A549 (cell line): ENCODE results near the gene OSBPL6. TPM values are rescaled to one million over a fixed set of nuclear protein-coding genes. Genes with fewer than 3 reads are reported as not detected.

Source experiments
- ATAC-seq, 2 experiments: fragments of 200-7000 bp in 1 of 2; fragments of >200 bp in 1 of 2; cut with Nextera tagmentation in 1 of 2; cut with Tn5 transposase in 1 of 2; 3 replicates each; pipeline versions ENCODE4 v1.8.0 to v1.9.1; 2018 to 2020; ENCODE audit warnings: mild to moderate bottlenecking in 1 of 2, moderate library complexity in 1 of 2
- CTCF ChIA-PET: fragments of 300-600 bp; sonication (Branson Sonifier 250); formaldehyde crosslinking; extraction: SDS; loops from one replicate; lab custom pipeline; 2021; ENCODE audit warnings: antibody characterized with exemption, inconsistent platforms; lab: Yijun Ruan, JAX
- POLR2A ChIA-PET: fragments of 350-600 bp; formaldehyde crosslinking; extraction: SDS; loops from one replicate; lab custom pipeline; 2021; ENCODE audit warnings: antibody characterized with exemption, inconsistent platforms; lab: Yijun Ruan, JAX
- DNase-seq, 2 experiments: peaks; one replicate each; pipeline versions ENCODE4 v3.0.0 to v3.0.0-alpha.2; 2011 to 2016; ENCODE audit warnings: low read depth in 1 of 2, low spot score in 1 of 2
- FAIRE-seq: peaks from 2 replicates; lab custom pipeline; 2011; peaks lifted over from hg19 to GRCh38; lab: Jason Lieb, UNC
- H3K27ac ChIP-seq, 2 experiments: fragments of >200 bp; sonication (Bioruptor Twin); formaldehyde crosslinking; 3 replicates each; pipeline ENCODE4 v1.5.1; 2016 to 2017
- H3K4me1 ChIP-seq: fragments of >200 bp; sonication (Bioruptor Twin); formaldehyde crosslinking; 3 replicates; pipeline ENCODE4 v1.6.1; 2016
- H3K4me2 ChIP-seq: fragments of >200 bp; sonication (Bioruptor Twin); formaldehyde crosslinking; 3 replicates; pipeline ENCODE4 v1.6.1; 2016
- H3K4me3 ChIP-seq: fragments of >200 bp; sonication (Bioruptor Twin); formaldehyde crosslinking; 3 replicates; pipeline ENCODE4 v1.5.1; 2016
- H3K9me3 ChIP-seq: fragments of >200 bp; sonication (Bioruptor Twin); formaldehyde crosslinking; 3 replicates; pipeline ENCODE4 v1.6.1; 2016
- BHLHE40 ChIP-seq: IDR thresholded peaks from 2 replicates; pipeline ENCODE4 v1.6.1; 2012; ENCODE audit warnings: low read depth, low read length, inconsistent platforms
- CBX2 ChIP-seq: fragments of 200-600 bp; sonication (generic); IDR thresholded peaks from 2 replicates; pipeline ENCODE4 v1.6.1; 2016; ENCODE audit warnings: low read depth, mild to moderate bottlenecking, borderline replicate concordance
- CBX8 ChIP-seq: fragments of 200-600 bp; sonication (generic); IDR thresholded peaks from 2 replicates; pipeline ENCODE4 v1.6.1; 2016
- CTCF ChIP-seq: fragments of >200 bp; sonication (Bioruptor Twin); formaldehyde crosslinking; IDR thresholded peaks from 3 replicates; pipeline ENCODE4 v1.5.1; 2016
- E2F6 ChIP-seq: IDR thresholded peaks from 2 replicates; pipeline ENCODE4 v1.6.1; 2012; ENCODE audit warnings: low read depth, borderline replicate concordance
- EP300 ChIP-seq, 2 experiments: fragments of >200 bp; sonication (Bioruptor Twin); formaldehyde crosslinking; IDR thresholded peaks; 2 replicates in 1 of 2; 3 replicates in 1 of 2; pipeline ENCODE4 v1.6.1; 2016 to 2017
- ESRRA ChIP-seq: fragments of 150-350 bp; IDR thresholded peaks from 2 replicates; pipeline ENCODE4 v1.6.1; 2014; ENCODE audit warnings: mild to moderate bottlenecking, low read length, borderline replicate concordance
- HDAC2 ChIP-seq: fragments of 200-600 bp; sonication (generic); IDR thresholded peaks from 2 replicates; pipeline ENCODE4 v1.6.1; 2016
- HMGXB4 ChIP-seq: fragments of 250-450 bp; sonication (Bioruptor Pico); IDR thresholded peaks from 2 replicates; pipeline ENCODE4 v1.5.0; 2021; ENCODE audit warnings: mild to moderate bottlenecking, moderate library complexity, borderline replicate concordance
- JUN ChIP-seq, 2 experiments: fragments of >200 bp; sonication (Bioruptor Twin); formaldehyde crosslinking; IDR thresholded peaks; 2 replicates in 1 of 2; 3 replicates in 1 of 2; pipeline ENCODE4 v1.6.1; 2016 to 2017
- JUNB ChIP-seq: fragments of >200 bp; sonication (Bioruptor Twin); formaldehyde crosslinking; IDR thresholded peaks from 2 replicates; pipeline ENCODE4 v1.6.1; 2016
- KDM1A ChIP-seq: fragments of 200-600 bp; sonication (generic); IDR thresholded peaks from 2 replicates; pipeline ENCODE4 v1.6.1; 2016; ENCODE audit warnings: low read depth, mild to moderate bottlenecking
- MAFK ChIP-seq: fragments of 450-650 bp; IDR thresholded peaks from 2 replicates; pipeline ENCODE4 v1.6.1; 2014; ENCODE audit not compliant: partially characterized antibody
- MAZ ChIP-seq: fragments of 150-350 bp; IDR thresholded peaks from 2 replicates; pipeline ENCODE4 v1.6.1; 2014; ENCODE audit warnings: antibody characterized with exemption, low read depth, low read length, borderline replicate concordance
- NFE2L2 ChIP-seq: fragments of 150-350 bp; conservative IDR thresholded peaks from 2 replicates; pipeline ENCODE4 v1.6.1; 2014; ENCODE audit warnings: low read length
- NPAS2 ChIP-seq: fragments of 250-450 bp; sonication (Bioruptor Pico); IDR thresholded peaks from 2 replicates; pipeline ENCODE4 v1.8.0; 2022; ENCODE audit warnings: mild to moderate bottlenecking, moderate library complexity, borderline replicate concordance
- NR3C1 ChIP-seq: fragments of >200 bp; sonication (Bioruptor Twin); formaldehyde crosslinking; IDR thresholded peaks from 3 replicates; pipeline ENCODE4 v1.6.1; 2017
- PHF8 ChIP-seq: fragments of 200-600 bp; sonication (generic); IDR thresholded peaks from 2 replicates; pipeline ENCODE4 v1.6.1; 2016; ENCODE audit warnings: low read depth, mild to moderate bottlenecking, antibody characterized with exemption, moderate library complexity, borderline replicate concordance
- POLR2A ChIP-seq: IDR thresholded peaks from 2 replicates; pipeline ENCODE4 v1.6.1; 2012; ENCODE audit warnings: mild to moderate bottlenecking, low read length
- POLR2AphosphoS2 ChIP-seq: conservative IDR thresholded peaks from 2 replicates; pipeline ENCODE4 v1.6.1; 2012; ENCODE audit warnings: low read length, improper control_type of control experiment, inconsistent platforms
- RAD21 ChIP-seq, 2 experiments: fragments of >200 bp in 1 of 2; sonication (Bioruptor Twin) in 1 of 2; formaldehyde crosslinking in 1 of 2; IDR thresholded peaks in 1 of 2; conservative IDR thresholded peaks in 1 of 2; 2 replicates in 1 of 2; 3 replicates in 1 of 2; pipeline ENCODE4 v1.6.1; 2012 to 2018; ENCODE audit warnings: inconsistent platforms in 1 of 2
- REST ChIP-seq: fragments of 200-600 bp; sonication (generic); IDR thresholded peaks from 2 replicates; pipeline ENCODE4 v1.6.1; 2016; ENCODE audit warnings: antibody characterized with exemption, mild to moderate bottlenecking, moderate library complexity
- RNF2 ChIP-seq: fragments of 200-600 bp; sonication (generic); IDR thresholded peaks from 2 replicates; pipeline ENCODE4 v1.6.1; 2016; ENCODE audit warnings: low read depth, mild to moderate bottlenecking, antibody characterized with exemption, moderate library complexity, borderline replicate concordance
- ZSCAN20 ChIP-seq: fragments of 250-450 bp; sonication (Bioruptor Pico); IDR thresholded peaks from 2 replicates; pipeline ENCODE4 v1.8.0; 2022; ENCODE audit warnings: mild to moderate bottlenecking, moderate library complexity
- WGBS: methylation state at CpG from one replicate; pipeline ENCODE4 v1.1.6; 2017; ENCODE audit errors: missing lambda C conversion rate; 5-methylcytosine and 5-hydroxymethylcytosine counted together
- polyA minus RNA-seq: library from RNA; depleted of rRNA, polyadenylated mRNA; stranded (reverse); fragments of >200 nt; gene quantifications from 2 replicates; pipeline ENCODE4 v1.2.3, GENCODE V29; 2011; rRNA and poly(A)+ RNA removed
- polyA plus RNA-seq, 4 experiments: library from polyadenylated mRNA; depleted of rRNA in 3 of 4; stranded (reverse); fragments of >200 nt; fragmentation: RNase III in 1 of 4; extraction: RNeasy Plus Mini Kit Qiagen cat#74134 plus additional on column Dnase treatment in 1 of 4; gene quantifications; 2 replicates in 3 of 4; 3 replicates in 1 of 4; pipeline ENCODE4 v1.2.3, GENCODE V29; 2011 to 2017
- TF ChIP-seq, protein P1 (sequence below): fragments of >200 bp; sonication (Bioruptor Twin); formaldehyde crosslinking; IDR thresholded peaks from 2 replicates; pipeline ENCODE4 v1.6.1; 2016
- TF ChIP-seq, protein P2 (sequence below): fragments of 250-450 bp; sonication (Bioruptor Pico); IDR thresholded peaks from 2 replicates; pipeline ENCODE4 v1.5.0; 2020; ENCODE audit warnings: low read depth, mild to moderate bottlenecking, moderate library complexity
- TF ChIP-seq, protein P3 (sequence below): IDR thresholded peaks from 2 replicates; pipeline ENCODE4 v1.6.1; 2012

OSBPL6 gene
- polyA plus RNA-seq (2011; rRNA removed) (8.1 and 8.2 TPM in 2 replicates), polyA plus RNA-seq (2017; fragmentation: RNase III; extraction: RNeasy Plus Mini Kit Qiagen cat#74134 plus additional on column Dnase treatment) (2.9 to 3.5 TPM (median 3.0 TPM) in 3 replicates), polyA minus RNA-seq (4.8 and 5.7 TPM in 2 replicates)
- 2.8 and 3.0 TPM in 2 replicates for polyA plus RNA-seq (2012; cell fraction: cytosol; rRNA removed)
- polyA plus RNA-seq (2012; cell fraction: nucleus; rRNA removed) = 2.3 and 3.3 TPM in 2 replicates

GRCh38 chr2:178193823-178194599, at the start of gene OSBPL6:
TSS of gene OSBPL6 (plus strand) at chr2:178194512. CDS start at chr2:178306185, 111,673 bp downstream.
- CTCF ChIA-PET = interaction anchor here (0.6 to 1.6 kb wide), 5 partner anchors 11 to 231 kb away, joined by 3 to 7 read pairs (median 4); no protein-coding TSS in a partner anchor
- FAIRE-seq (no peak), DNase-seq (peak; percentile 56 to 82), ATAC-seq (peak; percentile 86 to 91)
- WGBS = under 1% methylated on average over 23 of the region's 90 CpGs
- Histone ChIP-seq H3K4me2 (peak within 1 kb of the TSS; percentile 88), H3K9me3 (no peaks in the 10 kb centered on the region), H3K4me3 (peak within 1 kb of the TSS; percentile 78), H3K4me1 (peaks cover 14% of the 10 kb centered on the region)
- POLR2A ChIA-PET = interaction anchor here (1.0 to 1.5 kb wide), 3 partner anchors 15 to 257 kb away, joined by 3 to 4 read pairs (median 4); partner anchors contain the start of genes PJVK and PRKRA
- TF ChIP-seq JUNB (no peak), RAD21 (conservative IDR thresholded peaks at IDR 0.05 in 1 of 2, IDR thresholded peaks at IDR 0.05 in 1 of 2) (no peak; a peak in 1 of 5 replicates), HMGXB4 (CRISPR knock-in tag) (no peak), CBX8 (no peak), POLR2AphosphoS2 (no peak), BHLHE40 (no peak), MAZ (peak; percentile 93), EP300 (IDR thresholded peaks at IDR 0.05) (no peak), MAFK (no peak), POLR2A (peak; percentile 70), ZSCAN20 (CRISPR knock-in tag) (no peak), NR3C1 (no peak), E2F6 (peak; percentile 27; the same call in 1 of the 2 replicates), ESRRA (no peak), KDM1A (no peak), PHF8 (0 out of 2 replicates have a peak, but pooled peaks have one; percentile 26), HDAC2 (0 out of 2 replicates have a peak, but pooled peaks have one; percentile 68), NFE2L2 (no peak), CBX2 (no peak), CTCF (peak; percentile 22; the same call in 2 of the 3 replicates), NPAS2 (CRISPR knock-in tag) (no peak), REST (no peak), JUN (IDR thresholded peaks at IDR 0.05) (peak in 1 of 2 experiments; percentile 25; a peak in 2 of 5 replicates), RNF2 (0 out of 2 replicates have a peak, but pooled peaks have one; percentile 93)
- TF ChIP-seq, protein P1, sequence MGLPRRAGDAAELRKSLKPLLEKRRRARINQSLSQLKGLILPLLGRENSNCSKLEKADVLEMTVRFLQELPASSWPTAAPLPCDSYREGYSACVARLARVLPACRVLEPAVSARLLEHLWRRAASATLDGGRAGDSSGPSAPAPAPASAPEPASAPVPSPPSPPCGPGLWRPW = no peak
- TF ChIP-seq, protein P2, sequence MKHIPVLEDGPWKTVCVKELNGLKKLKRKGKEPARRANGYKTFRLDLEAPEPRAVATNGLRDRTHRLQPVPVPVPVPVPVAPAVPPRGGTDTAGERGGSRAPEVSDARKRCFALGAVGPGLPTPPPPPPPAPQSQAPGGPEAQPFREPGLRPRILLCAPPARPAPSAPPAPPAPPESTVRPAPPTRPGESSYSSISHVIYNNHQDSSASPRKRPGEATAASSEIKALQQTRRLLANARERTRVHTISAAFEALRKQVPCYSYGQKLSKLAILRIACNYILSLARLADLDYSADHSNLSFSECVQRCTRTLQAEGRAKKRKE = no peak
- TF ChIP-seq, protein P3, sequence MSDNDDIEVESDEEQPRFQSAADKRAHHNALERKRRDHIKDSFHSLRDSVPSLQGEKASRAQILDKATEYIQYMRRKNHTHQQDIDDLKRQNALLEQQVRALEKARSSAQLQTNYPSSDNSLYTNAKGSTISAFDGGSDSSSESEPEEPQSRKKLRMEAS = peak; percentile 30; the same call in 1 of the 2 replicates
- TF ChIP-seq, all 56 proteins: peak for 9
- peak within 1 kb of the TSS; percentile 73 to 93 for H3K27ac ChIP-seq
